ENCODE measurements around the gene LHFPL3.

- TF ChIP-seq CTCF (IDR thresholded peaks at IDR 0.05; ENCODE audit: low read depth, low read length, poor library complexity, severe bottlenecking) (no peak), EZH2phosphoT487 (IDR thresholded peaks at IDR 0.05; ENCODE audit: borderline replicate concordance, low read length) (no peak)
Measured at GRCh38 chr7:104629408-104629807, 301.0 kb downstream of the LHFPL3 start.
